DND-41 (cell line): ENCODE results near the gene SLC39A9.

Source experiments
- ATAC-seq: fragments of 200-7000 bp; cut with Tn5 transposase; 3 replicates; pipeline ENCODE4 v1.9.1; 2021; ENCODE audit warnings: low read depth; ENCODE audit not compliant: insufficient read depth
- DNase-seq: peaks from one replicate; pipeline ENCODE4 v3.0.0-alpha.2; 2020
- H2AFZ ChIP-seq: 2 replicates; pipeline ENCODE4 v1.6.0; 2012; ENCODE audit warnings: low read depth, low read length
- H3K27ac ChIP-seq: 2 replicates; pipeline ENCODE4 v1.5.1; 2012; ENCODE audit warnings: low read length, inconsistent platforms
- H3K27me3 ChIP-seq: fragments of 200-600 bp; sonication (generic); 2 replicates; pipeline ENCODE4 v1.6.0; 2012; ENCODE audit warnings: low read length, mild to moderate bottlenecking, inconsistent platforms; ENCODE audit not compliant: insufficient read depth, poor library complexity
- H3K36me3 ChIP-seq: 2 replicates; pipeline ENCODE4 v1.5.1; 2012; ENCODE audit warnings: low read length, inconsistent platforms; ENCODE audit not compliant: insufficient read depth
- H3K4me1 ChIP-seq: 2 replicates; pipeline ENCODE4 v1.5.1; 2012; ENCODE audit warnings: mild to moderate bottlenecking, low read length; ENCODE audit not compliant: insufficient read depth
- H3K4me2 ChIP-seq: 2 replicates; pipeline ENCODE4 v1.6.0; 2012; ENCODE audit warnings: mild to moderate bottlenecking, moderate library complexity, low read length, inconsistent platforms; ENCODE audit not compliant: insufficient read depth
- H3K4me3 ChIP-seq, 2 experiments: fragments of 200-600 bp in 1 of 2; shearing (Covaris generic) in 1 of 2; 2 replicates each; pipeline ENCODE4 v1.5.1; 2012 to 2016; ENCODE audit warnings: inconsistent platforms in 2 of 2, low read length in 2 of 2, mild to moderate bottlenecking in 2 of 2, low read depth in 1 of 2, moderate library complexity in 1 of 2
- H3K79me2 ChIP-seq: 2 replicates; pipeline ENCODE4 v1.6.0; 2012; ENCODE audit warnings: low read length, inconsistent platforms; ENCODE audit not compliant: insufficient read depth
- H3K9ac ChIP-seq: 2 replicates; pipeline ENCODE4 v1.6.0; 2012; ENCODE audit warnings: low read depth, mild to moderate bottlenecking, inconsistent platforms, low read length, moderate library complexity
- H3K9me3 ChIP-seq: 2 replicates; pipeline ENCODE4 v1.5.1; 2012; ENCODE audit warnings: low read length, moderate library complexity, mild to moderate bottlenecking, inconsistent platforms; ENCODE audit not compliant: insufficient read depth, severe bottlenecking
- H4K20me1 ChIP-seq: 2 replicates; pipeline ENCODE4 v1.6.0; 2012; ENCODE audit warnings: low read length; ENCODE audit not compliant: insufficient read depth
- EZH2 ChIP-seq: IDR thresholded peaks from 3 replicates; pipeline ENCODE4 v1.6.1; 2012; ENCODE audit warnings: borderline replicate concordance, low read depth, mild to moderate bottlenecking, moderate library complexity, low read length, inconsistent platforms; ENCODE audit not compliant: severe bottlenecking
- TF ChIP-seq, protein P1 (sequence below): IDR thresholded peaks from 2 replicates; pipeline ENCODE4 v1.5.1; 2012; ENCODE audit warnings: borderline replicate concordance, low read length, moderate library complexity, mild to moderate bottlenecking; ENCODE audit not compliant: poor library complexity, severe bottlenecking; ENCODE audit errors: extremely low read depth

SLC39A9 gene

DNA sequence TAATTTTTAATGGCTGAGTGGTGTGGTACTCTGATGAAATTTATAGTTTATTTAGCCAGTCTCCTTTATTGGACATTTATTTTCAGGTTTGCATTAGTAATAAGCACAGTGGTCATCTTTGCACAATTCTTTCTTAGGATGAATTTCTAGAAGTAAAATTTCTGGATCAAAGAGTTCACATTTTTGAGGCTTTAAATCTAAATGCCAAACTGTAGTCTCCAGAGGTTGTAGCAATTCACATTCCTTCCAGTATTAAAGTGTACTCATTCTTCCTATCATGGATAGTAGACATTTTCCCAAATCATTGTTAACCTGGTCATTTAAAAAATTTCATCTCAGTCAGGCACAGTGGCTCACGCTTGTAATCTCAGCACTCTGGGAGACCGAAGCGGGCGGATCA is 24.8 kb downstream of the SLC39A9 start:
- DNase-seq: no peak
- peaks cover 45% of the 10 kb centered on the region for H3K79me2 ChIP-seq
- peaks cover 51% of the 10 kb centered on the region for H3K36me3 ChIP-seq
- no peaks in the 10 kb centered on the region for H3K27me3 ChIP-seq
- no peaks in the 10 kb centered on the region for H3K4me1 ChIP-seq
- no peak for TF ChIP-seq EZH2
- TF ChIP-seq, protein P1, sequence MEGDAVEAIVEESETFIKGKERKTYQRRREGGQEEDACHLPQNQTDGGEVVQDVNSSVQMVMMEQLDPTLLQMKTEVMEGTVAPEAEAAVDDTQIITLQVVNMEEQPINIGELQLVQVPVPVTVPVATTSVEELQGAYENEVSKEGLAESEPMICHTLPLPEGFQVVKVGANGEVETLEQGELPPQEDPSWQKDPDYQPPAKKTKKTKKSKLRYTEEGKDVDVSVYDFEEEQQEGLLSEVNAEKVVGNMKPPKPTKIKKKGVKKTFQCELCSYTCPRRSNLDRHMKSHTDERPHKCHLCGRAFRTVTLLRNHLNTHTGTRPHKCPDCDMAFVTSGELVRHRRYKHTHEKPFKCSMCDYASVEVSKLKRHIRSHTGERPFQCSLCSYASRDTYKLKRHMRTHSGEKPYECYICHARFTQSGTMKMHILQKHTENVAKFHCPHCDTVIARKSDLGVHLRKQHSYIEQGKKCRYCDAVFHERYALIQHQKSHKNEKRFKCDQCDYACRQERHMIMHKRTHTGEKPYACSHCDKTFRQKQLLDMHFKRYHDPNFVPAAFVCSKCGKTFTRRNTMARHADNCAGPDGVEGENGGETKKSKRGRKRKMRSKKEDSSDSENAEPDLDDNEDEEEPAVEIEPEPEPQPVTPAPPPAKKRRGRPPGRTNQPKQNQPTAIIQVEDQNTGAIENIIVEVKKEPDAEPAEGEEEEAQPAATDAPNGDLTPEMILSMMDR: no peak
- H3K4me3 ChIP-seq: no peak overlapping the region
- no peak overlapping the region for H3K4me2 ChIP-seq
- H3K9ac ChIP-seq: no peak overlapping the region
- ATAC-seq: no peak
- peaks cover 4% of the 10 kb centered on the region; the same call in 1 of the 2 replicates for H4K20me1 ChIP-seq
- H3K27ac ChIP-seq: no peak overlapping the region
- no peaks in the 10 kb centered on the region for H3K9me3 ChIP-seq
- H2AFZ ChIP-seq: no peak overlapping the region

- ATAC-seq (no peak), DNase-seq (no peak)
- H3K4me1 ChIP-seq: no peaks in the 10 kb centered on the region
- no peak overlapping the region for H2AFZ ChIP-seq
- no peaks in the 10 kb centered on the region for H3K27me3 ChIP-seq
- H4K20me1 ChIP-seq: peaks cover 4% of the 10 kb centered on the region; the same call in 1 of the 2 replicates
- no peak overlapping the region for H3K4me3 ChIP-seq
- no peak overlapping the region for H3K4me2 ChIP-seq
- no peak overlapping the region for H3K27ac ChIP-seq
- H3K9ac ChIP-seq: no peak overlapping the region
- TF ChIP-seq, protein P1: no peak
- no peak for TF ChIP-seq EZH2
- H3K36me3 ChIP-seq: peaks cover 55% of the 10 kb centered on the region
- no peaks in the 10 kb centered on the region for H3K9me3 ChIP-seq
- H3K79me2 ChIP-seq: peaks cover 41% of the 10 kb centered on the region
Observed at GRCh38 chr14:69424149-69424923, 25.8 kb downstream of the SLC39A9 start.

- no peak for DNase-seq
- H3K79me2 ChIP-seq: peaks cover 28% of the 10 kb centered on the region
- no peak for TF ChIP-seq EZH2
- TF ChIP-seq, protein P1: no peak
Observed at GRCh38 chr14:69427596-69427995, 29.1 kb downstream of the SLC39A9 start.

More at GRCh38 chr14:69427596-69427995, 29.1 kb downstream of the SLC39A9 start:
- ATAC-seq: no peak
- Histone ChIP-seq H3K4me3 (no peak overlapping the region), H3K9me3 (no peaks in the 10 kb centered on the region), H3K9ac (no peak overlapping the region), H3K27me3 (no peaks in the 10 kb centered on the region), H4K20me1 (peaks cover 2% of the 10 kb centered on the region; the same call in 1 of the 2 replicates), H3K4me1 (no peaks in the 10 kb centered on the region), H3K27ac (no peak overlapping the region), H2AFZ (no peak overlapping the region), H3K36me3 (peaks cover 45% of the 10 kb centered on the region), H3K4me2 (no peak overlapping the region)
